HL-60/S4 treated with phorbol 12-myristate 13-acetate at 8.2 ng/mL for 4 days and 3 days (cell line): Measurements from ENCODE around the gene MBNL1.

Experiments
- in situ Hi-C: fragments of 300-500 bp; cut with MboI; formaldehyde crosslinking; loops from 2 replicates; pipeline ENCODE4 v1.15.0; 2022; ENCODE audit warnings: low sequenced_read_pairs

MBNL1 gene

DNA sequence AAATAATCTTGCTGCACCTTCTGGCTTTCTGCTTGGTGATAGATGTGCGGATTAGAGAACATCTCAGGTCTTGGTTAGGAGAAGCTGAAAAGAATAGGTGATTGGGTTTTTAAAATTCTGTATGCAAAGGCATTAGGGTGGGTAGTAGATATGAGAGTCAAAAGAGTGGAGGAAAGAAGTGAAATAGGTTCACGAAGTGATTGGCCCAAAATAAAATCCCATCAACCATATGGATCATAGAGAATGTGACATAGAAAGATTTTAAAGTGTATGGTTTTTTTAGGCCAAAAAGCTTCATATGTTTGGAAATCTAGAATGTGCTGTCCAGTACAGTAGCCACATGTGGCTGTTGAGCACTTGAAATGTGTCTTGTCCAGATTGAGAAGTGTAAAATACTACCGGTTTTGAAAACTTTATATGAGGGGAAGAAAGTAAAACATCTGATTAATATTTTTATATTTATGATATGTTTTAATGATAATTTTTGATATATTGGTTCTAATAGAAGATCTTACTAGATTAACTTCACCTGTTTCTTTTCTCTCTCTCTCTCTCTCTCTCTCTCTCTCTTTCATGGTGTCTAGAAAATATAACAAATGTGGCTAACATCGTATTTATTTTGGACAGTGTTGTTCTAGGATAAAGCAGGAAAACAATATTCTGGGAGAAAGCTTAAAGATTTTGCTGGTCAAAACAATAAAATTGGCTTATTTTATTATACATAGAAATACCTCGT, 2.9 kb downstream of the MBNL1 start:
- in situ Hi-C loops = no loop called here

- in situ Hi-C loops = no loop called here
Observed at GRCh38 chr3:152272771-152273242, 4.1 kb downstream of the MBNL1 start.

- in situ Hi-C loops = no loop called here
Observed at GRCh38 chr3:152276681-152277080, 8.0 kb downstream of the MBNL1 start.

DNA sequence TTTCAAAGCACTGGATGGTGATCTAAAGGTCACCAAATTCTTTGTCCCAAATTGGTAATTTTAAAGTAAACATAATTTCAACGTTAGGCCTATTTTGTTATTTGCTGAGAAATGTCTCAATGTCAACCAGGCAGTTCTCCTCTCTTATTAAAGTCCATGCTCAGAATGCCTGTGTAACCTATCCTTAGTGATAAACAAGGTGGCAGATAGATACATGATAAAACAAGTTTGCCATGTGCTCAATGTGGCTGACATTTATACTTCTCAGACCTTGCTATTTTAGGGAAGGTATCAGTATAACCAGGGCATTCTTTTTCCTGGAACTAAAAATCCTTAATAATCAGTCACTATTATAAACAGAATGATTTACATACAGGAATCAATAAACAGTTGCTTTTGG, 8.5 kb downstream of the MBNL1 start:
- in situ Hi-C loops = no loop called here

DNA sequence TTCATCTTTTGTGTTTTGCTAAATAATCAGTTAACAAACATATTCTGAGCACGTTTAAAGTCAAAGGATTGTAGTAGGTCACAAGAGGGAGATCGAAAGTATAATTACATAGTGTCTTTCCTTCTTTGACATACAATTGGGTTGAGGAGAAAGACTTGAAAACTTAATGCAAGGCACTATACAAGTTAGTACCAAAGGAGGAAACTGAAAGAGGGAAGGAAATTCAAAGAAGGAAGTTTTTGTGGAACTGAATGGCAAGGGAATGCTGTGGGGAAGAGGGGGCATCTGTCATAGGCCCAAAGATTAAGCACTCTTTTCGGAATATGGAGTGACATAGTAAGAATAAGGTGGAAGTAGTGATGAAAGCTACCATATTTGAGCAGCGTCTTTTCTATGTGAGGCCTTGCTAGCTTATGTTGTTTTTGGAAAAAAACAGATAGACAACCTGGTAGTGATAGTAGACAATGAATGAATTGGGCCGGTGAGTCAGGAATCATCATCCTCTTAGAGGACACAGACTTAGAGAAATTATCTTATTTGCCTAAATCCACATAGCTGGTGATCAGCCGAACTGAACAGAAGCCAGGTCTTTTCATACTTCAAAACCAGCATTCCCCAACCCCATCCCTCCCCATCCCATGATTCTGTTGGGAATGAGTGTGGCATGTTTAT, 10.2 kb downstream of the MBNL1 start:
- in situ Hi-C loops = no loop called here

- in situ Hi-C loops = no loop called here
Observed at GRCh38 chr3:152279479-152279878, 10.8 kb downstream of the MBNL1 start.

- in situ Hi-C loops = no loop called here
Observed at GRCh38 chr3:152280539-152280938, 11.8 kb downstream of the MBNL1 start.

- in situ Hi-C loops = no loop called here
Observed at GRCh38 chr3:152281133-152281713, 12.5 kb downstream of the MBNL1 start.

DNA sequence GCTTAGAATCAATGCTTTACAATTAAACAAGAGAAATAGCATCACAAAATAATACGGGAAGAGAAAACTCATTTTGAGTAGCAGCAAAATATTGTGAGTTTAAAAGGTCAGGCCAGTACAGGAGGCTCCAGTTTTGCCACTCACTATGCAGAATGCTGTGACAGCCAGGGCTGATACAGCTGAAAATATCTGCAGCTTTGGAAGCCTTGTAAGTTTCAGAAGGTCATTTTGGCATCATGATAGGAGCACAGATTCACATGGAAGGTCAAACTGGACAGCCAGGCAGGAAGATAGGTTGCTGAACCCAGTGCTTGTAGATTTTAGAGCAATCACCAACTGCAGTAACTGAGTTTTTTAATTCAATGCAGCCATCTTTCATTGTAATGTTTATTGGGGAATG, 14.1 kb downstream of the MBNL1 start:
- in situ Hi-C loops = no loop called here

GRCh38 chr3:152283492-152284381, 15.0 kb downstream of the MBNL1 start:
- in situ Hi-C loops = no loop called here

- in situ Hi-C loops = no loop called here
Observed at GRCh38 chr3:152284906-152285305, 16.2 kb downstream of the MBNL1 start.

DNA sequence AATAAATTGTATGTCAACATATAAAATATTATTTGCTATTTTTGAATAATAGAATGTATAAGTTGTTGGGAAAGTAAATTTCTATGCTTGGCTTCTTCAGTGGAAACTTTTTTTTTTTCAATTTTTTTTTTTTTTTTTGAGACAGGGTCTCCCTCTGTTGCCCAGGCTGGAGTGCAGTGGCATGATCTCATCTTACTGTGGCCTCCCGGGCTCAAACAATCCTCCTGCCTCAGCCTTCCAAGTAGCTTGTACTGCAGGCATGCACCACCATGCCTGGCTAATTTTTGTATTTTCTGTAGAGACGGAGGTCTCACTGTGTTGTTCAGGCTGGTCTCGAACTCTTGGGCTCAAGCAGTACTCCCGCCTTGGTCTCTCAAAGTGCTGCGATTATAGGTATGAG, 16.8 kb downstream of the MBNL1 start:
- in situ Hi-C loops = no loop called here

DNA sequence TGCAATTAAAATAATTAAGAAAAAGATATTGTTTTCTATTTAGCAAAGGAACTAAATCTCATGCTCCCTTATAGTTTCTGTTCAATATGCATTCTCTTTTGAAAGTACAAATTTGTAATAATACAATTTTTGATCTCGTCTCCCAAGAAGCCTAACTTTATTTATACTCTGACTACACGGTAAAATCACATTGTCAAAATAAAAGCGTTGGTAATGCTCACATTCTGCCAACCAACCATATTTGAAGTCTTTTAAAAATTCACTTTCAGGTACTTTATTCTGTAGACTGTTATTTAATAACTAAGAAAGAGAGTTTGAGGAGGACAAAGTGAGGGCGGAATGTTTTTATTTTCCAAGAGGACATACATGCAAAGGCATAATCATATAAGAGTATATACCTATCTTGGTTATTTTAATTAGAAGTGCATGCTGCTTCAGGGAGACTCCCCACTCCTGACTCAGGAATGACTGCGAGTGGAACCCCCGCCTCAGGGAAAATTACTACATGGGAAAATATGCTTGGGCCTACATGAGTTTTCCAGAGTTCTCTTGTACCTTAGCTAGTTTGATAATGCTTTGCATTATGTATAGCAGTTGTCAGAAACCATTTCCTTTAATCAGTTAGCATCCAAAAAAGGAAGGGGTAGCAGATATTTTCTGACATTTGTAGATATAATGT, 19.3 kb downstream of the MBNL1 start:
- in situ Hi-C loops = no loop called here

GRCh38 chr3:152288681-152289080, 20.0 kb downstream of the MBNL1 start:
- in situ Hi-C loops = no loop called here

- in situ Hi-C loops = no loop called here
Observed at GRCh38 chr3:152289708-152290107, 21.0 kb downstream of the MBNL1 start.

- in situ Hi-C loops = no loop called here
Observed at GRCh38 chr3:152290374-152290773, 21.6 kb downstream of the MBNL1 start.

GRCh38 chr3:152291238-152291637, 22.5 kb downstream of the MBNL1 start:
- in situ Hi-C loops = no loop called here

- in situ Hi-C loops = no loop called here
Observed at GRCh38 chr3:152291649-152292066, 22.9 kb downstream of the MBNL1 start.

DNA sequence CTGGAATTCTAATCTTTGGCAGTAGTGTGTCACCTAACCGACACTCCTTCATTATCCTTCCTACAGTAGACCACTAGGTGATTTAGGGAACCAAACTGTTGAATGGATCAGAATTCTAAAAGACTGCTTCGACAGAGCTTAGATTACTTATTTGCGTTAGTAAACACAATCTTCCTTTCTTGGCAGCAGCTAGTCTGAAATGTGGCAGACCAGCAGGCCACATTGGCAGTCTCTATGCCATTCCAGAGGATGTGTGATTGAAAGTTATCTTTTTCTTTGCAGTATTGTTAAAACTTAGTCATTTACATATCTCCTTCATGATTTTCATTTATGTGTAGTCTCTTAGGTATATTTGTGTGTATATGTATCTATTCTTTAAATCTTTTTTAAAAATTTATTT, 23.6 kb downstream of the MBNL1 start:
- in situ Hi-C loops = no loop called here

GRCh38 chr3:152293347-152294006, 24.7 kb downstream of the MBNL1 start:
- in situ Hi-C loops = no loop called here
